Right ventricle myocardium superior (tissue), 1 donor: Measurements from ENCODE around the gene RSKR. TPM values are rescaled to one million over a fixed set of nuclear protein-coding genes. Genes with fewer than 3 reads are reported as not detected.

Experiments used
- ATAC-seq: fragments of 200-7000 bp; cut with Tn5 transposase; one replicate; pipeline ENCODE4 v1.9.1; 2020; ENCODE audit warnings: mild to moderate bottlenecking; ENCODE audit not compliant: poor library complexity
- DNase-seq: peaks from one replicate; pipeline ENCODE4 v3.0.0-alpha.2; 2020
- intact Hi-C: fragments of 100-400 bp; cut with DNase I; formaldehyde crosslinking; loops from one replicate; pipeline ENCODE4 v1.11.2; 2022
- total RNA-seq: library from RNA; stranded (reverse); fragmentation: NEBNext Ultra II Directional; extraction: Animal tissue kit (Norgen Biotek cat#: 25700); gene quantifications from one replicate; pipeline ENCODE4 v1.2.1, GENCODE V29; 2021
- donor health status: DM: no; HTN: yes; CAD: no; lungs with severe emphysema.

The RSKR gene
- total RNA-seq, 1 donor from 2014 or later: 4.8 TPM

- no peak for DNase-seq
- ATAC-seq: no peak
- intact Hi-C loops: no loop called here
Measured at GRCh38 chr17:28569446-28569845, 44.5 kb downstream of the RSKR start.

- intact Hi-C loops: no loop called here
- no peak for DNase-seq
- no peak for ATAC-seq
Measured at GRCh38 chr17:28567604-28568003, 46.4 kb downstream of the RSKR start.

GRCh38 chr17:28563475-28563874 lies 50.5 kb downstream of the RSKR start:
- DNase-seq (no peak), ATAC-seq (peak; percentile 43)
- intact Hi-C loops: no loop called here

Other genes with a start within 250 kb of the RSKR start
- not detected for gene SEBOX, start 249.0 kb downstream of the RSKR start, total RNA-seq
- 30.2 TPM for gene VTN, start 243.9 kb downstream of the RSKR start, total RNA-seq
- 5.0 TPM for gene SARM1, start 242.5 kb downstream of the RSKR start, total RNA-seq
- gene SLC46A1, start 208.0 kb downstream of the RSKR start, total RNA-seq: 6.3 TPM
- gene SLC13A2, start 140.5 kb downstream of the RSKR start, total RNA-seq: not detected
- gene FOXN1, start 107.8 kb downstream of the RSKR start, total RNA-seq: not detected
- 22.6 TPM for gene UNC119, start 61.6 kb downstream of the RSKR start, total RNA-seq
- 33.4 TPM for gene PIGS, start 42.7 kb downstream of the RSKR start, total RNA-seq
- gene ALDOC, start 37.3 kb downstream of the RSKR start, total RNA-seq: 353 TPM
- gene SPAG5, start 15.2 kb downstream of the RSKR start, total RNA-seq: 1.1 TPM
- gene BLTP2, start 31.0 kb upstream of the RSKR start, total RNA-seq: 69.2 TPM
- gene SDF2, start 47.7 kb upstream of the RSKR start, total RNA-seq: 26.4 TPM
- 38.8 TPM for gene SUPT6H, start 48.0 kb upstream of the RSKR start, total RNA-seq
- gene PROCA1, start 97.7 kb upstream of the RSKR start, total RNA-seq: 1.3 TPM
- gene RAB34, start 103.7 kb upstream of the RSKR start, total RNA-seq: 14.5 TPM
- 858 TPM for gene RPL23A, start 105.8 kb upstream of the RSKR start, total RNA-seq
- 1.9 TPM for gene TLCD1, start 112.0 kb upstream of the RSKR start, total RNA-seq
- gene NEK8, start 114.6 kb upstream of the RSKR start, total RNA-seq: 0.30 TPM
- 2.4 TPM for gene TRAF4, start 129.8 kb upstream of the RSKR start, total RNA-seq
- 15.6 TPM for gene FAM222B, start 228.6 kb upstream of the RSKR start, total RNA-seq
- 36.4 TPM for gene ERAL1, start 240.8 kb upstream of the RSKR start, total RNA-seq